ENCODE data around the gene NECTIN1.

Gene NECTIN1

GRCh38 chr11:119716582-119717498, 12.2 kb downstream of the NECTIN1 start:
- Histone ChIP-seq H3K9me3 (ENCODE audit: low read length) (no peaks in the 10 kb centered on the region), H3K4me3 (ENCODE audit: low read depth in 1 of 2, low read length in 2 of 2) (no peak overlapping the region), H3K4me1 (ENCODE audit: insufficient read depth, low read length) (no peaks in the 10 kb centered on the region), H3K9ac (ENCODE audit: low read length) (no peak overlapping the region), H3K27me3 (ENCODE audit: control insufficient read depth in 1 of 2, insufficient read depth in 2 of 2, low read length in 2 of 2) (no peaks in the 10 kb centered on the region), H3K36me3 (ENCODE audit: insufficient read depth, low read length) (no peaks in the 10 kb centered on the region), H3K27ac (ENCODE audit: low read depth, low read length) (no peak overlapping the region)

GRCh38 chr11:119714590-119714989, 14.4 kb downstream of the NECTIN1 start:
- Histone ChIP-seq H3K9me3 (ENCODE audit: low read length) (no peaks in the 10 kb centered on the region), H3K9ac (ENCODE audit: low read length) (no peak overlapping the region), H3K4me3 (ENCODE audit: low read depth in 1 of 2, low read length in 2 of 2) (no peak overlapping the region), H3K4me1 (ENCODE audit: insufficient read depth, low read length) (no peaks in the 10 kb centered on the region), H3K27ac (ENCODE audit: low read depth, low read length) (no peak overlapping the region), H3K27me3 (ENCODE audit: control insufficient read depth in 1 of 2, insufficient read depth in 2 of 2, low read length in 2 of 2) (no peaks in the 10 kb centered on the region), H3K36me3 (ENCODE audit: insufficient read depth, low read length) (no peaks in the 10 kb centered on the region)

- no peak overlapping the region for H3K9ac ChIP-seq (ENCODE audit: low read length)
- H3K27me3 ChIP-seq (ENCODE audit: control insufficient read depth in 1 of 2, insufficient read depth in 2 of 2, low read length in 2 of 2) = no peaks in the 10 kb centered on the region
- no peaks in the 10 kb centered on the region for H3K4me1 ChIP-seq (ENCODE audit: insufficient read depth, low read length)
- no peaks in the 10 kb centered on the region for H3K9me3 ChIP-seq (ENCODE audit: low read length)
- no peak overlapping the region for H3K27ac ChIP-seq (ENCODE audit: low read depth, low read length)
- no peaks in the 10 kb centered on the region for H3K36me3 ChIP-seq (ENCODE audit: insufficient read depth, low read length)
- no peak overlapping the region for H3K4me3 ChIP-seq (ENCODE audit: low read depth in 1 of 2, low read length in 2 of 2)
Observed at GRCh38 chr11:119714189-119714588, 14.8 kb downstream of the NECTIN1 start.

GRCh38 chr11:119713359-119714040, 15.5 kb downstream of the NECTIN1 start:
- H3K4me3 ChIP-seq (ENCODE audit: low read depth in 1 of 2, low read length in 2 of 2) = no peak overlapping the region
- H3K9ac ChIP-seq (ENCODE audit: low read length) = no peak overlapping the region
- H3K27ac ChIP-seq (ENCODE audit: low read depth, low read length) = no peak overlapping the region
- H3K9me3 ChIP-seq (ENCODE audit: low read length) = no peaks in the 10 kb centered on the region
- no peaks in the 10 kb centered on the region for H3K27me3 ChIP-seq (ENCODE audit: control insufficient read depth in 1 of 2, insufficient read depth in 2 of 2, low read length in 2 of 2)
- no peaks in the 10 kb centered on the region for H3K36me3 ChIP-seq (ENCODE audit: insufficient read depth, low read length)
- H3K4me1 ChIP-seq (ENCODE audit: insufficient read depth, low read length) = no peaks in the 10 kb centered on the region

GRCh38 chr11:119712459-119713358, 16.3 kb downstream of the NECTIN1 start:
- Histone ChIP-seq H3K36me3 (ENCODE audit: insufficient read depth, low read length) (no peaks in the 10 kb centered on the region), H3K4me3 (ENCODE audit: low read depth in 1 of 2, low read length in 2 of 2) (no peak overlapping the region), H3K4me1 (ENCODE audit: insufficient read depth, low read length) (no peaks in the 10 kb centered on the region), H3K9ac (ENCODE audit: low read length) (no peak overlapping the region), H3K27ac (ENCODE audit: low read depth, low read length) (no peak overlapping the region), H3K9me3 (ENCODE audit: low read length) (no peaks in the 10 kb centered on the region), H3K27me3 (ENCODE audit: control insufficient read depth in 1 of 2, insufficient read depth in 2 of 2, low read length in 2 of 2) (no peaks in the 10 kb centered on the region)

- Histone ChIP-seq H3K9ac (ENCODE audit: low read length) (no peak overlapping the region), H3K4me3 (ENCODE audit: low read depth in 1 of 2, low read length in 2 of 2) (no peak overlapping the region), H3K27ac (ENCODE audit: low read depth, low read length) (no peak overlapping the region), H3K27me3 (ENCODE audit: control insufficient read depth in 1 of 2, insufficient read depth in 2 of 2, low read length in 2 of 2) (no peaks in the 10 kb centered on the region), H3K9me3 (ENCODE audit: low read length) (no peaks in the 10 kb centered on the region), H3K4me1 (ENCODE audit: insufficient read depth, low read length) (no peaks in the 10 kb centered on the region), H3K36me3 (ENCODE audit: insufficient read depth, low read length) (no peaks in the 10 kb centered on the region)
Observed at GRCh38 chr11:119712006-119712405, 17.0 kb downstream of the NECTIN1 start.

GRCh38 chr11:119711476-119711875, 17.5 kb downstream of the NECTIN1 start:
- Histone ChIP-seq H3K9ac (ENCODE audit: low read length) (no peak overlapping the region), H3K27ac (ENCODE audit: low read depth, low read length) (no peak overlapping the region), H3K27me3 (ENCODE audit: control insufficient read depth in 1 of 2, insufficient read depth in 2 of 2, low read length in 2 of 2) (no peaks in the 10 kb centered on the region), H3K4me3 (ENCODE audit: low read depth in 1 of 2, low read length in 2 of 2) (no peak overlapping the region), H3K36me3 (ENCODE audit: insufficient read depth, low read length) (no peaks in the 10 kb centered on the region), H3K4me1 (ENCODE audit: insufficient read depth, low read length) (no peaks in the 10 kb centered on the region), H3K9me3 (ENCODE audit: low read length) (no peaks in the 10 kb centered on the region)

GRCh38 chr11:119710417-119710816, 18.6 kb downstream of the NECTIN1 start:
- H3K4me1 ChIP-seq (ENCODE audit: insufficient read depth, low read length) = no peaks in the 10 kb centered on the region
- H3K27ac ChIP-seq (ENCODE audit: low read depth, low read length) = no peak overlapping the region
- H3K36me3 ChIP-seq (ENCODE audit: insufficient read depth, low read length) = no peaks in the 10 kb centered on the region
- no peaks in the 10 kb centered on the region for H3K27me3 ChIP-seq (ENCODE audit: control insufficient read depth in 1 of 2, insufficient read depth in 2 of 2, low read length in 2 of 2)
- no peak overlapping the region for H3K9ac ChIP-seq (ENCODE audit: low read length)
- H3K4me3 ChIP-seq (ENCODE audit: low read depth in 1 of 2, low read length in 2 of 2) = no peak overlapping the region
- H3K9me3 ChIP-seq (ENCODE audit: low read length) = no peaks in the 10 kb centered on the region

- Histone ChIP-seq H3K27me3 (ENCODE audit: control insufficient read depth in 1 of 2, insufficient read depth in 2 of 2, low read length in 2 of 2) (no peaks in the 10 kb centered on the region), H3K9me3 (ENCODE audit: low read length) (no peaks in the 10 kb centered on the region), H3K4me3 (ENCODE audit: low read depth in 1 of 2, low read length in 2 of 2) (no peak overlapping the region), H3K36me3 (ENCODE audit: insufficient read depth, low read length) (no peaks in the 10 kb centered on the region), H3K4me1 (ENCODE audit: insufficient read depth, low read length) (no peaks in the 10 kb centered on the region), H3K27ac (ENCODE audit: low read depth, low read length) (no peak overlapping the region), H3K9ac (ENCODE audit: low read length) (no peak overlapping the region)
Observed at GRCh38 chr11:119709638-119710346, 19.2 kb downstream of the NECTIN1 start.

GRCh38 chr11:119709171-119709570, 19.8 kb downstream of the NECTIN1 start:
- no peaks in the 10 kb centered on the region for H3K27me3 ChIP-seq (ENCODE audit: control insufficient read depth in 1 of 2, insufficient read depth in 2 of 2, low read length in 2 of 2)
- H3K36me3 ChIP-seq (ENCODE audit: insufficient read depth, low read length) = no peaks in the 10 kb centered on the region
- no peak overlapping the region for H3K27ac ChIP-seq (ENCODE audit: low read depth, low read length)
- H3K4me1 ChIP-seq (ENCODE audit: insufficient read depth, low read length) = no peaks in the 10 kb centered on the region
- no peak overlapping the region for H3K4me3 ChIP-seq (ENCODE audit: low read depth in 1 of 2, low read length in 2 of 2)
- H3K9me3 ChIP-seq (ENCODE audit: low read length) = no peaks in the 10 kb centered on the region
- no peak overlapping the region for H3K9ac ChIP-seq (ENCODE audit: low read length)

Data from muscle layer of colon (tissue), 2 donors.